GM21515 (cell line): ENCODE data around the gene MYL5.
"Not testable (repeated sequence)": the region's sequence is repeated elsewhere in the genome, so short reads cannot be mapped to it uniquely, and the experiment has no call there.

Source experiments
- ATAC-seq: cut with Tn5 transposase; IDR thresholded peaks from one replicate; pipeline ENCODE4 v1.9.1; 2021; ENCODE audit not compliant: unreplicated experiment

MYL5 gene

GRCh38 chr4:723751-724530 is 49.6 kb downstream of the MYL5 start:
- no peak for ATAC-seq

GRCh38 chr4:725391-726234 is 51.3 kb downstream of the MYL5 start:
- no peak for ATAC-seq

GRCh38 chr4:726235-726787 is 52.0 kb downstream of the MYL5 start:
- ATAC-seq: no peak

GRCh38 chr4:726838-727237 is 52.5 kb downstream of the MYL5 start:
- no peak for ATAC-seq

- ATAC-seq: no peak
Observed at GRCh38 chr4:727576-727975, 53.2 kb downstream of the MYL5 start.

- no peak for ATAC-seq
Observed at GRCh38 chr4:729336-730315, 55.3 kb downstream of the MYL5 start.

GRCh38 chr4:730511-730910 is 56.2 kb downstream of the MYL5 start:
- no peak for ATAC-seq

- not testable (repeated sequence) for ATAC-seq
Observed at GRCh38 chr4:730946-731904, 56.9 kb downstream of the MYL5 start.
